HFFc6 (cell line): Measurements from ENCODE around the gene CD200R1L. TPM values are rescaled to one million over a fixed set of nuclear protein-coding genes. Genes with fewer than 3 reads are reported as not detected.

Experiments used
- DNase-seq: peaks from one replicate; pipeline ENCODE4 v3.0.0-alpha.2; 2018
- H3K27ac Mint-ChIP-seq: 2 replicates; pipeline ENCODE4 v1.8.0; 2020; ENCODE audit warnings: mild to moderate bottlenecking, mixed read lengths
- H3K27me3 Mint-ChIP-seq: 2 replicates; pipeline ENCODE4 v1.8.0; 2021; ENCODE audit warnings: mild to moderate bottlenecking, moderate library complexity, mixed read lengths; ENCODE audit not compliant: insufficient read depth
- H3K36me3 Mint-ChIP-seq: 2 replicates; pipeline ENCODE4 v1.8.0; 2021; ENCODE audit warnings: low read depth, mixed read lengths
- H3K4me1 Mint-ChIP-seq: 2 replicates; pipeline ENCODE4 v1.8.0; 2020; ENCODE audit warnings: low read depth, mixed read lengths
- H3K4me3 Mint-ChIP-seq: 2 replicates; pipeline ENCODE4 v1.8.0; 2020; ENCODE audit warnings: mild to moderate bottlenecking, moderate library complexity, mixed read lengths
- H3K9me3 Mint-ChIP-seq: 2 replicates; pipeline ENCODE4 v1.8.0; 2020; ENCODE audit warnings: mild to moderate bottlenecking, mixed read lengths
- total RNA-seq, 6 experiments: library from RNA; stranded (reverse); fragmentation: NEBNext Ultra II Directional; extraction: Animal tissue kit (Norgen Biotek cat#: 25700); gene quantifications; 2 replicates in 1 of 6; 3 replicates in 5 of 6; pipeline ENCODE4 v1.2.3, GENCODE V29; 2021
- TF ChIP-seq, protein P1 (sequence below): fragments of 200-600 bp; sonication (generic); IDR thresholded peaks from 2 replicates; pipeline ENCODE4 v1.5.0; 2021; ENCODE audit warnings: antibody characterized with exemption, mild to moderate bottlenecking

Gene CD200R1L
- total RNA-seq, 6 experiments from 2014 or later, result not detected

DNA sequence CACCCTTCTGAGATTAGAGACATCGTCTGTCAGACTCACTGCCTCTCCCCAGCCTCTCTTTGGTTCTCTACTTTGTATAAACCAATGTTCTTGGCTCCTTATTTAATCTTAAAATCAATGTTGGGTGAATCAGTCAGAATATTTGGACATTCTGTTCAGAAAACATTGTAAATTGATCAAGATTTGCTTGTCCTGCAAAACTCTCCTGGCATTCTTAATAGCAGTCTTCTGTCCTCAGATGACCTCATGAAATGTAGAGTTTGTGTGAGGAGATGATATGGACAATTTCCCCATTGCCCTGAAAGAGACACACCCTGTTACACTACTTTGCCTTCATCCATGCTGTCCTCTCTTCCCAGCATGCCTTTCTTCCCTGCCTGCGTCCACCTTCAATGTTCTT lies 33.6 kb downstream of the CD200R1L start:
- DNase-seq, result no peak
- Mint-ChIP-seq H3K27ac (peak overlapping the region; percentile 17; the same call in 1 of the 2 replicates), H3K4me1 (peaks cover 65% of the 10 kb centered on the region)

DNA sequence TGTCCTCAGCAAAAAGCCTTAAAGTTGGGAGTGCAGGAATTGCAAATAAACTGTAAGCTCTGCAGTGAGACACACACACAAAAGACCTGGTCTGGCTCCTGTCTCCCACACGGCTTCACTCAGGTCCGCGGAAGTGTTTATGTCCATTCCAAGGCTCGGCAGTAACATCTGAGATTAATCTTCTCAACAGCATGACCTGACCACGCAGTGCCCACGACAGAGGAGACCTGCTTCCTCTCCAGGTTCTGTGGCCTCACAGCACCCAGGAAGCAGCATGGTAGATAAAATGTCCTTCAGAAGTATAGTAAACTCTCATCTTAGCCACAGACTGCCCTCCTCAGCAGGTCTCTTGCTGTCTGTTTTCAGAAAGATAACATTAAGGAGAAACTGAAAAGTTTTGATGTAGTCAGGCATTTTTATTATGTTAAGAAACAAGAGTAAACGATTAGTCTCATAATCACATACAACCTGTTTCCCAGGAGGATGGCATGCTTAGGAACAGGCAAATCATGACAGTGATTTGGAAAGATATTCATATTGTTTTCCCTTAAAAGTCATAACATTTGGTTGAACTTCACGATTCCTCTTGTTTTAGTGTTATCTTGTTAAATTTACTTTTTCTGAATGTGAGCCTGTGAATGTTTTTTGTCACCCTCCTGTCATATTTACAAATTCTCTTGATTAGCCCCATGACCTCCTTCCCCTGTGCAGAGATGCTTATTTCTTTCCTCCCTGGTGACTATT lies 34.6 kb downstream of the CD200R1L start:
- H3K4me3 Mint-ChIP-seq, result no peak overlapping the region
- DNase-seq, result no peak
- TF ChIP-seq, protein P1, sequence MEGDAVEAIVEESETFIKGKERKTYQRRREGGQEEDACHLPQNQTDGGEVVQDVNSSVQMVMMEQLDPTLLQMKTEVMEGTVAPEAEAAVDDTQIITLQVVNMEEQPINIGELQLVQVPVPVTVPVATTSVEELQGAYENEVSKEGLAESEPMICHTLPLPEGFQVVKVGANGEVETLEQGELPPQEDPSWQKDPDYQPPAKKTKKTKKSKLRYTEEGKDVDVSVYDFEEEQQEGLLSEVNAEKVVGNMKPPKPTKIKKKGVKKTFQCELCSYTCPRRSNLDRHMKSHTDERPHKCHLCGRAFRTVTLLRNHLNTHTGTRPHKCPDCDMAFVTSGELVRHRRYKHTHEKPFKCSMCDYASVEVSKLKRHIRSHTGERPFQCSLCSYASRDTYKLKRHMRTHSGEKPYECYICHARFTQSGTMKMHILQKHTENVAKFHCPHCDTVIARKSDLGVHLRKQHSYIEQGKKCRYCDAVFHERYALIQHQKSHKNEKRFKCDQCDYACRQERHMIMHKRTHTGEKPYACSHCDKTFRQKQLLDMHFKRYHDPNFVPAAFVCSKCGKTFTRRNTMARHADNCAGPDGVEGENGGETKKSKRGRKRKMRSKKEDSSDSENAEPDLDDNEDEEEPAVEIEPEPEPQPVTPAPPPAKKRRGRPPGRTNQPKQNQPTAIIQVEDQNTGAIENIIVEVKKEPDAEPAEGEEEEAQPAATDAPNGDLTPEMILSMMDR, result no peak
- peaks cover 56% of the 10 kb centered on the region for H3K4me1 Mint-ChIP-seq
- H3K9me3 Mint-ChIP-seq, result no peaks in the 10 kb centered on the region
- no peaks in the 10 kb centered on the region for H3K36me3 Mint-ChIP-seq
- H3K27me3 Mint-ChIP-seq, result no peaks in the 10 kb centered on the region
- H3K27ac Mint-ChIP-seq, result peak overlapping the region; percentile 39

More for the DNA sequence above, 33.6 kb downstream of the CD200R1L start:
- Mint-ChIP-seq H3K36me3 (no peaks in the 10 kb centered on the region), H3K27me3 (no peaks in the 10 kb centered on the region), H3K4me3 (no peak overlapping the region), H3K9me3 (no peaks in the 10 kb centered on the region)
- TF ChIP-seq, protein P1, result no peak

DNA sequence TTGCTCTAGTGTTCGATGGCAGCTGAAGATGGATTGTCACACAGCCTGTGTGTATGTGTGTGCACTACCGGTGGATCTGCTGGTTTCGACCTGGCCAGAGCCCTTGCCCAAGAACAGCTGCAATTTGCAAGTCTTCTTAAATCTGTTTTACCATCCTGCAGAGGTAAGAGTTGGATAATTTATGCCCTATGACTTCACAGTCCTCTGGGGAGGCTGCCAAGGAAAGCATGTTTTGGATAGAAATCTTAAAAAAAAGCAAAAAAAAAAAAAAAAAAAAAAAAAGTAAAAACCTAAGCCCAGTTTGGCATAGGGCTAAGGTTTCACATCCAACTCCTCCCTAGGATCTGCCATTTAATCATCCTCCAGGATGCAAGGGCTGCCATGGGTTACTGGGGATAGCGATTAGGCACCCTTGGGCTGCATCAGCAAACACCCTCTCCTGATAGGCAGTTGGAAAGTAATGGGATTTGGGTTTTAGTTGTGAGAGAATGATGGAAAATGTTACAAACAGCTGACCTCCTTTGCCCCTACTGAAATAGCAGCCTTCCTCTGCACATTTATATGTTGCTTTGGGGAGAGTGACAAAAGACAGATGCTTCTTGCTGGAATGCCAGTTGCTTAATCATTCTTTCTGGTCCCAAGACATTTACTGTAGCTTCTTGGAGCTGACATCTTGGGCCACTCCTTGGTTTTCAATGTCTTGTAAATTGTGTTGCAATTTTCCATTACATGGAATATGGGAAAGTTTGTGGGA lies 35.4 kb downstream of the CD200R1L start:
- DNase-seq, result peak; percentile 28
- Mint-ChIP-seq H3K27ac (peak overlapping the region; percentile 39), H3K27me3 (no peaks in the 10 kb centered on the region), H3K36me3 (no peaks in the 10 kb centered on the region), H3K9me3 (no peaks in the 10 kb centered on the region), H3K4me1 (peaks cover 54% of the 10 kb centered on the region), H3K4me3 (no peak overlapping the region)
- TF ChIP-seq, protein P1, result no peak

DNA sequence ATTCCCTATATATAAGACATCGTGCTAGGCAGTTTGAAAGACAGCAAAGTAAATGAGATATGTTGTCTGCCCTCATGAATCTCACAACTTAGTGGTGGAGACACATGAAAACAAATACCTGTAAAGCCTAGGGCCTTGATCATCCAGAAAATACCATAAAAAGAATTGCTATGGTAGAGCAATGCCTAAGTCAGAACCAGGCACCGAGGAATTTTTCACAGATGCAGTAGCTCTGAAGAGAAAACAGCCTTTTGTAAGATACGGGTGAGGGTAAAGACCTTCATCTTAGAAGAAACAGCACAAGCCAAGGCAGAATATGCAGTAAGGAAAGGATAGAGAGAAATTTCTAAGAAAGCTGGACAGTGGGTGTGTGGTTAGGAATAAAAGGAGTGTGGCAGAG lies 36.1 kb downstream of the CD200R1L start:
- Mint-ChIP-seq H3K27me3 (no peaks in the 10 kb centered on the region), H3K4me3 (no peak overlapping the region), H3K36me3 (no peaks in the 10 kb centered on the region), H3K9me3 (no peaks in the 10 kb centered on the region), H3K4me1 (peaks cover 47% of the 10 kb centered on the region), H3K27ac (no peak overlapping the region)
- TF ChIP-seq, protein P1, result no peak
- DNase-seq, result no peak

DNA sequence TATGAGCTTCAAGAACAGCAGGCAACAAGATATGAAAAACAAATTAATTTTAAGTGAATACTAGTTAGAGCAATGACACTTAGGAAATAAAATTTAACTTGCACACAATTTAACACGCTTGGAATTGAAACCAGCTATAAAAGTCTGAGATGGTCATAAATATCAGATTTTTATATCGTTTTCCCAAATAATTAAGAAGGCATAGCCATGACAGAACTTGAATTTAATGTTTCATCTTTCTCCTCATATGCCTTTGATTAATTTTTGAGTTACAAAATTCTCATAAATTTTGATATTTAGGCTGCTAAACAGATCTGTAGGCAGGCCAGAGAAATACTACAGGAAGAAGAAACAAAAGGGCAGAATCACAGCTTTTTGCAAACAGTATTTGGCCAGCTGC lies 38.5 kb downstream of the CD200R1L start:
- no peak for DNase-seq
- Mint-ChIP-seq H3K27me3 (peaks cover 7% of the 10 kb centered on the region; the same call in 1 of the 2 replicates), H3K36me3 (no peaks in the 10 kb centered on the region), H3K9me3 (no peaks in the 10 kb centered on the region), H3K4me1 (peaks cover 30% of the 10 kb centered on the region), H3K27ac (no peak overlapping the region), H3K4me3 (no peak overlapping the region)
- TF ChIP-seq, protein P1, result no peak
